Activated naive CD4-positive, alpha-beta T cell treated with anti-CD3 and anti-CD28 coated beads, Interleukin-2, amount 50 U/mL, for 72 hours (primary cell): ENCODE data around the gene CLVS2. TPM values are rescaled to one million over a fixed set of nuclear protein-coding genes. Genes with fewer than 3 reads are reported as not detected.

ENCODE experiments used
- ATAC-seq, 2 donors: fragments of 150-1000 bp; cut with Tn5 transposase; 2 replicates each; pipeline ENCODE4 v1.10.0; 2021; ENCODE audit warnings: mild to moderate bottlenecking in 2 of 2, moderate library complexity in 2 of 2
- DNase-seq, 2 donors: peaks; one replicate each; pipeline ENCODE4 v3.0.0; 2021 to 2022; ENCODE audit warnings: low spot score in 2 of 2
- H3K27ac Mint-ChIP-seq, 2 donors: one replicate each; pipeline ENCODE4 v1.8.0; 2022; ENCODE audit warnings: mild to moderate bottlenecking in 2 of 2, mixed read lengths in 2 of 2
- H3K36me3 Mint-ChIP-seq, 2 donors: one replicate each; pipeline ENCODE4 v1.8.0; 2022; ENCODE audit warnings: mixed read lengths in 2 of 2
- H3K9me3 Mint-ChIP-seq, 2 donors: one replicate each; pipeline ENCODE4 v1.8.0; 2022; ENCODE audit warnings: mixed read lengths in 2 of 2
- total RNA-seq, 2 donors: library from RNA; stranded (reverse); gene quantifications; one replicate each; pipeline ENCODE4 v1.2.3, GENCODE V29; 2022

Gene CLVS2
- total RNA-seq, 2 donors from 2014 or later, result not detected

GRCh38 chr6:123074616-123075015, 78.6 kb downstream of the CLVS2 start:
- Mint-ChIP-seq H3K36me3 (no peaks in the 10 kb centered on the region), H3K9me3 (peaks cover 0 to 3% of the 10 kb centered on the region in 2 donors), H3K27ac (no peak overlapping the region)
- DNase-seq (no peak), ATAC-seq (no peak)

GRCh38 chr6:123085403-123085802, 89.4 kb downstream of the CLVS2 start:
- ATAC-seq, result no peak
- DNase-seq, result no peak
- Mint-ChIP-seq H3K36me3 (no peaks in the 10 kb centered on the region), H3K27ac (no peak overlapping the region), H3K9me3 (peaks cover 0 to 5% of the 10 kb centered on the region in 2 donors)

DNA sequence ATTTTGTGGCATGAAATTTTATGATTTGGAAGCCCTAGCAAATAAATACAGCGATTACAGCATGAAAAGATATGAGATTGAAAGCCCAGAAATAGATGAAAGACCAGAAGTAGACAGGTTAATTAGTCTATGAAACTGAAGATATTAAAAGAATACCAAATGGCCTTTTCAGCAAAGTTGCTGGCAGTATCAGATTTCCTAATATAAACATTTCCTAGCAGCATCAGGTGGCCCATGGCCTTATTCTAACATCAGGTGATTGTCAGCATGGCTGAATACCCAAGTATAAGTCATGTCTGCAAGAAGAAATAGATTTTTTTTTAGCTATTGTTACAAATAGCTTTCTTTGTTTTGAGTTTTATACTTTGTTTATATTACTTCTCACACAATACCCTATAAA, 93.2 kb downstream of the CLVS2 start:
- H3K27ac Mint-ChIP-seq, result no peak overlapping the region
- peaks cover 0 to 11% of the 10 kb centered on the region in 2 donors for H3K9me3 Mint-ChIP-seq
- no peaks in the 10 kb centered on the region for H3K36me3 Mint-ChIP-seq
- ATAC-seq, result no peak
- DNase-seq, result no peak

DNA sequence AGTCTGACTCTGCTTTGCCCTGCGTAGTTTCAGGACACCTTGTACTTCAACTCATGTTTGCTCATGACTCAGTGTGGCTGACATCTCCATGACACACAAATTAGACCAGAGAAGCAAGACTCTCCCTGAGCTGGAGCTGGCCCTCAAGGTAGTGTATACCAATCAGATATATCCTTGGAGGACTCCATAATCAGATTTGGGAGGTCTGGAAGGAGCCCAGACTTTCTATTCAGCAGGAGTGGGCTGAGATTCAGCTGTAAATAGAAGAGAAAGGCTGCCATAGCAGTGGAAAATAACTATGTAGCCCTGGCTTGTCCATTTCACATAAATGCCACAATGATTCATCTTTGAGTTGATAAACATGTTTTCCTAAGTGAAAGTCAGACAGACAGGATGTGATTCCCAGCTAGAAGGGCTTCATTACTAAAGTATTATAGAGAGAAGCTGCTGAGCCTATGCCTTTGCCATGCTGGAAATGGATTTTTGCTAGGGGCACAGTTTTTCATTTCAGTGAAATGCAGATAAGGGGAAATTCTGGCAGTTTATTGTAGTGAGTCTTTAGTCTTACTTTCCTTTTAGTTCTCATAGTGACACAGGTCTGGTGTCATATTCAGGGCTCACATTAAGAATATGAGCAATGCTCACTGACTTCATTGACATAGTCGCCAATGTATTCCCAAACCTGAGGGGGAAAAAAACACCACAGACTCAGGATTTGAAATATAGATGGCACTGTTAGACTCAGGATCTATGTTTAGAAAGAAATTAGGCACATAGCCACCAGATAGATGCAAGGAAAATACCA, 95.3 kb downstream of the CLVS2 start:
- H3K27ac Mint-ChIP-seq, result no peak overlapping the region
- no peaks in the 10 kb centered on the region for H3K36me3 Mint-ChIP-seq
- DNase-seq, result no peak
- no peak for ATAC-seq
- peaks cover 0 to 7% of the 10 kb centered on the region in 2 donors for H3K9me3 Mint-ChIP-seq

DNA sequence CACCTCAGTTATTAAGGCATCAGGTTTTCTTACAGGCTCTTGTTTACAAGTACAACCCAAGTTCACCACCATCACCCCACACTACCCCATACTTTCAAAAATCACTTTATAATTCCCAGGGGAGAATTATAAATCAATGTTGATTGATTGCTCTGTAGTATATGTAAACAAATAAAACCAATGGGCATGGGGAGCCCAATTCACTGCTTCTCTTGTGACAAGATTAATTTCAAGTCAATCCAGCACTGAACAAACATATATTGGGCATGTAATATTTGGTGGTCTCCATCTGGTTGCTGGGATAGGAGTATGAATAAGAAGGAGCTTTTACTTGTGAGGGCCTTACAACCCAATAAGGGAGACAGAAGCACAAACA, 95.8 kb downstream of the CLVS2 start:
- Mint-ChIP-seq H3K27ac (no peak overlapping the region), H3K36me3 (no peaks in the 10 kb centered on the region), H3K9me3 (peaks cover 0 to 7% of the 10 kb centered on the region in 2 donors)
- ATAC-seq (no peak), DNase-seq (no peak)

- H3K27ac Mint-ChIP-seq, result no peak overlapping the region
- ATAC-seq (no peak), DNase-seq (no peak)
- H3K9me3 Mint-ChIP-seq, result peaks cover 5 to 7% of the 10 kb centered on the region in 2 donors
- H3K36me3 Mint-ChIP-seq, result no peaks in the 10 kb centered on the region
These were observed 98.8 kb downstream of the CLVS2 start for GRCh38 chr6:123094795-123095194.

DNA sequence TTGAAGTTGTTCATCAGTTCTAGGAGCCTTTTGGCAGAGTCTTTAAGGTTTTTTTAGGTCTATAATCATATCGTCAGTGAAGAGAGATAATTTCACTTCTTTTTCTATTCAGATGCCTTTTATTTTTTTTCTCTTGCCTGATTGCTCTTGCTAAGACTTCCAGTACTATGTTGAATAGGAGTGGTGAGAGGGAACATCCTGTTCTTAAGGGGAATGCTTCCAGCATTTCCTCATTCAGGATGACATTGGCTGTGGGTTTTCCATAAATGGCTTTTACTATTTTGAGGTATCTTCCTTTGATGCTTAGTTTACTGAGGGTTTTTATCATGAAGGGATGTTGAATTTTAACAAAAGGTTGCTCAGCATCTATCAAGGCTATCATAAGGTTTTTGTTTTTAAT, 109.5 kb downstream of the CLVS2 start:
- Mint-ChIP-seq H3K9me3 (peaks cover 8 to 18% of the 10 kb centered on the region in 2 donors), H3K36me3 (peaks cover 0 to 6% of the 10 kb centered on the region in 2 donors), H3K27ac (no peak overlapping the region)
- DNase-seq (no peak), ATAC-seq (no peak)

- ATAC-seq (no peak), DNase-seq (no peak)
- peaks cover 3 to 4% of the 10 kb centered on the region in 2 donors for H3K9me3 Mint-ChIP-seq
- no peaks in the 10 kb centered on the region for H3K36me3 Mint-ChIP-seq
- H3K27ac Mint-ChIP-seq, result no peak overlapping the region
These were observed 120.3 kb downstream of the CLVS2 start for GRCh38 chr6:123116370-123116769.

DNA sequence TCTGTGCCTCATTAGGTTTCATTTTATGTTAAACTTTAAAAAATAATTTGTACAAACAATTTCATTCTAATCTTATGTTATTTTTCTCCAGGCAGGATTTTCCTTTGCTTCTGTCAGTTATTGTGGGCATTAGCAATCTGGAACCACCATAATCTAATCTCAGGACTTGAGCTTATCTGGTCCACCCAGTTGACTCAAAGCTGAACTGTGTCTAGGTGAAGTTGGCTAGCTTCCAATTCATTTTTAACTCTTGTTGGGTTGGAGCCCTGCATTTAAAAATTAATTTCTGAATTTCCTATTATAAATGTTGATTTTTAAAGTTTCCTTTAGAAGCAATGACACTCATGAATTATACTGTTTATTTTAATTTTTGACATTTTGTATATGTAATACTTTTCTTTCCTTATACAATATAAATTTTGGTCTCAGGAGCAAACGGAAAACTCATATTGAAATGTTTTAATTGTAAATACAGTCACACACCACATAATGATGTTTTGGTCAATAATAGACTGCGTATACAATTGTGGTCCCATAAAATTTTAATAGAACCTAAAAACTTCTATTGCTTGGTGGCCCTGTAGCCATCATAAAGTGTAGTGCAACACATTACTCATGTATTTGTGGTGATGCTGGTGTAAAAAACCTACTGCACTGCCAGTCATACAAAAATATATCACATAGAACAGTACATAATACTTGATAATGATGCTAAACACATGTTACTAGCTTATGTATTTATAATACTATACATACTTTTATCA, 121.3 kb downstream of the CLVS2 start:
- H3K36me3 Mint-ChIP-seq, result no peaks in the 10 kb centered on the region
- ATAC-seq (no peak), DNase-seq (no peak)
- H3K27ac Mint-ChIP-seq, result no peak overlapping the region
- H3K9me3 Mint-ChIP-seq, result peaks cover 3 to 4% of the 10 kb centered on the region in 2 donors

GRCh38 chr6:123118811-123119210, 122.8 kb downstream of the CLVS2 start:
- Mint-ChIP-seq H3K27ac (no peak overlapping the region), H3K36me3 (no peaks in the 10 kb centered on the region), H3K9me3 (peaks cover 3 to 9% of the 10 kb centered on the region in 2 donors)
- DNase-seq (no peak), ATAC-seq (no peak)

Other genes starting within 250 kb of the CLVS2 start
- gene FABP7, start 216.5 kb upstream of the CLVS2 start, total RNA-seq, result not detected
- 1 to 10 TPM in 1 of 2 donors, not detected in 1; 1.4 TPM for gene SMPDL3A, start 207.0 kb upstream of the CLVS2 start, total RNA-seq